Transverse colon (tissue), 4 donors: ENCODE measurements around the gene KLK4. TPM values are rescaled to one million over a fixed set of nuclear protein-coding genes. Genes with fewer than 3 reads are reported as not detected.

ENCODE experiments used
- DNase-seq: peaks from one replicate; pipeline ENCODE4 v3.0.0-alpha.2; 2019
- H3K27ac ChIP-seq, 4 donors: fragments of 200-600 bp; sonication (generic); 2 replicates each; pipeline ENCODE4 v1.5.1; 2016 to 2018; ENCODE audit warnings: inconsistent platforms in 4 of 4
- H3K27me3 ChIP-seq: fragments of 200-600 bp; sonication (generic); 2 replicates; pipeline ENCODE4 v1.5.1; 2017; ENCODE audit warnings: inconsistent platforms
- H3K36me3 ChIP-seq, 4 donors: fragments of 200-600 bp; sonication (generic); 2 replicates each; pipeline ENCODE4 v1.5.1; 2017 to 2019; ENCODE audit warnings: inconsistent platforms in 4 of 4
- H3K4me1 ChIP-seq, 4 donors: fragments of 200-600 bp; sonication (generic); 2 replicates each; pipeline ENCODE4 v1.5.1; 2017 to 2020; ENCODE audit warnings: inconsistent platforms in 4 of 4
- H3K4me3 ChIP-seq, 4 donors: fragments of 200-600 bp; sonication (generic); 1 replicate in 1 of 4; 2 replicates in 3 of 4; pipeline versions ENCODE4 v1.5.1 to v1.6.1; 2017 to 2019; ENCODE audit warnings: inconsistent platforms in 4 of 4
- H3K9me3 ChIP-seq, 2 donors: fragments of 200-600 bp; sonication (generic); 2 replicates each; pipeline ENCODE4 v1.5.1; 2017 to 2019; ENCODE audit warnings: inconsistent platforms in 2 of 2
- EP300 ChIP-seq: sonication (generic); formaldehyde crosslinking; IDR thresholded peaks from one replicate; pipeline ENCODE4 v1.6.1; 2017; ENCODE audit warnings: antibody characterized with exemption, low read depth
- POLR2A ChIP-seq: fragments of 450-650 bp; IDR thresholded peaks from one replicate; pipeline ENCODE4 v1.6.1; 2016; ENCODE audit warnings: antibody characterized with exemption, mild to moderate bottlenecking, moderate library complexity
- POLR2AphosphoS5 ChIP-seq, 3 donors: sonication (generic); formaldehyde crosslinking; IDR thresholded peaks; one replicate each; pipeline ENCODE4 v1.6.1; 2016; ENCODE audit warnings: antibody characterized with exemption in 3 of 3
- WGBS, 2 donors: methylation state at CpG; one replicate each; pipeline ENCODE4 v1.1.5; 2018; ENCODE audit warnings: low coverage in 1 of 2; 5-methylcytosine and 5-hydroxymethylcytosine counted together
- in situ Hi-C, 4 donors: fragments of 200-750 bp; cut with MboI; loops; one replicate each; pipeline versions ENCODE4 v1.15.0 to v1.15.1; 2017; ENCODE audit warnings: low sequenced_read_pairs in 3 of 4, low pct_ligation_motif_present in 1 of 4, low pct_unique_long_range_greater_than_20kb in 1 of 4
- intact Hi-C: fragments of 100-400 bp; cut with DNase I; formaldehyde crosslinking; loops from one replicate; pipeline ENCODE4 v1.15.1; 2023; ENCODE audit warnings: low total_unique reads
- total RNA-seq, 4 donors: library from RNA; depleted of rRNA; stranded (reverse); fragments of >200 nt; gene quantifications; one replicate each; pipeline ENCODE4 v1.1.0, GENCODE V29; 2016
- TF ChIP-seq, protein P1 (sequence below), 5 experiments: fragments of 200-600 bp in 3 of 5; fragments of 450-650 bp in 2 of 5; sonication (generic) in 3 of 5; IDR thresholded peaks; 1 replicate in 2 of 5; 2 replicates in 3 of 5; pipeline ENCODE4 v1.5.1; 2016 to 2017; ENCODE audit warnings: antibody characterized with exemption in 5 of 5, inconsistent platforms in 3 of 5, mild to moderate bottlenecking in 2 of 5, moderate library complexity in 1 of 5

The KLK4 gene
- total RNA-seq, 4 donors from 2014 or later: 3.0 TPM; not detected in 3

DNA sequence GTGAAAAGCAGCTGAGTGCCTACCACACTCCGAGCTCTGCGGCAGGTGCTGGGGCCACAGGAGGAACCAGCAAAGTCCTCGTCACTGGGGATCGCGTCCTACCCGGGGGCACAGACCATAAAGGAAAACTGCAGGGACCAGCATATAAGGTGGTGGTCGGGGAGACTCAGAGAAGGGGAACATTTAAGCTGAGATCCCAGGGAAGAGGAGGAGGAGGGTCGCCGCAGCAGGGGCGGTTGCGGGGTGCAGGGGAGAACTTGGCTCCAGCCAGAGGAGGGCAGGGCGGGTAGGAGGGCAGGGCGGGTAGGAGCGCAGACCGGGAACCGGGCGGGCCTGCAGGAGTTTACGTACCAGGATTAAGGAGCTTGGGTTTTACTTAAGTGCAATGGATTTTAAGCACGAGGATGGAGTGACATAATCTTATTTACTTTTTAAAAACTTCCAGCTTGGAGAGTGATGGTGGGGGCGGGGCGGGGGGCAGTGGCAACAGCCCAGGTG is 956 bp upstream of the KLK4 start:
- H3K27me3 ChIP-seq: peaks cover 85% of the 10 kb centered on the region
- in situ Hi-C loops (no loop called here), intact Hi-C loops (no loop called here)
- H3K36me3 ChIP-seq: no peaks in the 10 kb centered on the region
- H3K4me1 ChIP-seq: peaks cover 0 to 7% (median 4%) of the 10 kb centered on the region in 4 donors
- TF ChIP-seq EP300 (no peak), POLR2A (no peak), POLR2AphosphoS5 (IDR thresholded peaks at IDR 0.05) (no peak)
- TF ChIP-seq, protein P1, sequence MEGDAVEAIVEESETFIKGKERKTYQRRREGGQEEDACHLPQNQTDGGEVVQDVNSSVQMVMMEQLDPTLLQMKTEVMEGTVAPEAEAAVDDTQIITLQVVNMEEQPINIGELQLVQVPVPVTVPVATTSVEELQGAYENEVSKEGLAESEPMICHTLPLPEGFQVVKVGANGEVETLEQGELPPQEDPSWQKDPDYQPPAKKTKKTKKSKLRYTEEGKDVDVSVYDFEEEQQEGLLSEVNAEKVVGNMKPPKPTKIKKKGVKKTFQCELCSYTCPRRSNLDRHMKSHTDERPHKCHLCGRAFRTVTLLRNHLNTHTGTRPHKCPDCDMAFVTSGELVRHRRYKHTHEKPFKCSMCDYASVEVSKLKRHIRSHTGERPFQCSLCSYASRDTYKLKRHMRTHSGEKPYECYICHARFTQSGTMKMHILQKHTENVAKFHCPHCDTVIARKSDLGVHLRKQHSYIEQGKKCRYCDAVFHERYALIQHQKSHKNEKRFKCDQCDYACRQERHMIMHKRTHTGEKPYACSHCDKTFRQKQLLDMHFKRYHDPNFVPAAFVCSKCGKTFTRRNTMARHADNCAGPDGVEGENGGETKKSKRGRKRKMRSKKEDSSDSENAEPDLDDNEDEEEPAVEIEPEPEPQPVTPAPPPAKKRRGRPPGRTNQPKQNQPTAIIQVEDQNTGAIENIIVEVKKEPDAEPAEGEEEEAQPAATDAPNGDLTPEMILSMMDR (IDR thresholded peaks at IDR 0.05): no peak
- no peak overlapping the region for H3K27ac ChIP-seq
- DNase-seq: no peak
- H3K4me3 ChIP-seq: no peak overlapping the region
- 5 to 20% methylated on average over 4 to 21 of the region's 21 CpGs for WGBS, 2 donors
- no peaks in the 10 kb centered on the region for H3K9me3 ChIP-seq

DNA sequence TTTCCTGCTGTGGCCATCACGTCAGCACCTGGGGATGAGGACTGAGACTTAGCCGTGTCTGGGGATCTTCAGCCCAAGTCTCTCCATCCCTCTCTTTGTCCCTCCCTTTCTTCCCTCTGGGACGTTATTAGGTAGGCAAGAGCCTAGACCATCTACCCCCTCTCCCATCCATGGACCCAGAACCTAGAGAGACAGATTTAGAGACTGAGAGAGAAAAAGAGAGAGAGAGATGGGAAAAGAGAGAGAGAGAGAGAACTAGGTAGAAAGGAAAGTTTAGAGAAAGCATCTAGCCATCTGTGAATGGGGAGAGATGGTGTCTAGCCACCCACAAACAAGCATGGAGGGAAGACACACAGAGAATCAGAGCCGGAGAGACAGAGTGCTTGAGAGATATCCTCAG is 473 bp downstream of the KLK4 start:
- Histone ChIP-seq H3K27me3 (peaks cover 85% of the 10 kb centered on the region), H3K9me3 (no peaks in the 10 kb centered on the region), H3K4me1 (peaks cover 0 to 7% (median 4%) of the 10 kb centered on the region in 4 donors), H3K36me3 (no peaks in the 10 kb centered on the region), H3K27ac (no peak overlapping the region), H3K4me3 (no peak overlapping the region)
- TF ChIP-seq, protein P1 (IDR thresholded peaks at IDR 0.05): no peak
- TF ChIP-seq EP300 (no peak), POLR2A (no peak), POLR2AphosphoS5 (IDR thresholded peaks at IDR 0.05) (no peak)
- intact Hi-C loops: no loop called here
- 63 to 78% methylated on average over 1 to 4 of the region's 4 CpGs for WGBS, 2 donors
- no peak for DNase-seq
- in situ Hi-C loops: no loop called here

DNA sequence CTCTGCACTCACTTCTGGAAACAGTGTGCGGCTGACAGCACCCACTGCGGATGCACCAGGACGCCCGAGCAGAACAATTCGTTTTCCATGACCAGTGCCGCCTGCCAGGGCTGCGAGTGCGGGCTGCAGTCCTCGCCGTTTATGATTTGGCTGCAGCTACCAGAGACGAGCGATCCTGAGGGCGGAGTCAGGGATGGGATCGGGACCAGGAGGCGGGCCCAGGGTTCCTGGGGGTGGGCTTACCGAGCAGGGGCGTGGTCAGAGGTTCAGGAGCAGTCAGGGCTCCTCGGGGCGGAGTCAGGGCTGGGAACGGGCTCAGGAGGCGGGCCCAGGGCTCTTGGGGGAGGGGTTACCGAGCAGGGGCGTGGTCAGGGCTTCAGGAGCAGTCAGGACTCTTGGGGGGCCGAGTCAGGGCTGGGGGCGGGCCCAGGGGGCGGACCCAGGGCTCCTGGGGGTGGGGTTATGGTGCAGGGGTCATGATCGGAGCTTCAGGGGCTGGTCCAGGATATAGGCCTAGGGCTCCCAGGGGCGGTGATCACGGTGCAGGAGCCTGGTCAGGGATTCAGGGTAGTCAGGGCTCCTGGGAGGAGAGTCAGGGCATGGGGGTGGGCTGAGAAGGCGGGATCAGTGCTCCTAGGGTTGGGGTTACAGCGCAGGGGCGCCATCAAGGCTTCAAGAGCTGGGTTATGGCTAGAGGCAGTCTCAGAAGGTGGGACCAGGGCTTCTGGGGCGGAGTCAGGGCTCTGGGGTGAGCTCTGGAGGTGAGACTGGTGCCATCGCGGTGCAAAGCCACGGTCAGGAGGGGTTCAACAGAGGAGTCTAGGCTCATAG is 1.7 kb downstream of the KLK4 start:
- peaks cover 72% of the 10 kb centered on the region for H3K27me3 ChIP-seq
- peak overlapping the region in 2 of 4 donors; percentile 23 to 32 for H3K4me3 ChIP-seq
- in situ Hi-C loops (no loop called here), intact Hi-C loops (no loop called here)
- no peaks in the 10 kb centered on the region for H3K9me3 ChIP-seq
- TF ChIP-seq EP300: no peak
- TF ChIP-seq POLR2A: peak; percentile 33
- TF ChIP-seq, protein P1 (IDR thresholded peaks at IDR 0.05): no peak
- TF ChIP-seq POLR2AphosphoS5 (IDR thresholded peaks at IDR 0.05): peak in 2 of 3 donors; percentile 21 to 31
- WGBS, 2 donors: 8% methylated on average over 34 of the region's 36 CpGs; no CpG with 5 or more reads in 1 of the 2 donors
- DNase-seq: peak; percentile 84
- H3K4me1 ChIP-seq: peaks cover 0 to 7% (median 4%) of the 10 kb centered on the region in 4 donors
- no peaks in the 10 kb centered on the region for H3K36me3 ChIP-seq
- H3K27ac ChIP-seq: no peak overlapping the region

DNA sequence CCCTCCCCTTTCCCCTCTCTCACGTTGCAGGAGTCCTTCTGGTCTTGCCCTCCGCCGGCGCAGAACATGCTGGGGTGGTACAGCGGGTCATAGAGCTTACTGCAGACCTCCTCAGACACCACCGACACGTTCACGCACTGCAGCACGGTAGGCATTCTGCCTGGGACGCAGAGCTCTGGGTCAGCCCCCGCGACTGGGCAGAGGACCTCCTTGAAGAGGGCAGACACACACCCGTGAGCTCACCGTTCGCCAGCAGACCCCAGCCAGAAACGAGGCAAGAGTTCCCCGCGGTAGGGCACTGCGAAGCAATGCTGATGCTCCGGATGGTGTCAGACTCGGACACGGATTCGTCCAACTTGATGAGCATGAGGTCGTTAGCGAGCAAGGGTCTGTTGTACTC is 2.9 kb downstream of the KLK4 start:
- Histone ChIP-seq H3K4me1 (peaks cover 0 to 7% (median 4%) of the 10 kb centered on the region in 4 donors), H3K4me3 (peak overlapping the region in 2 of 4 donors; percentile 23 to 32), H3K27me3 (peaks cover 71% of the 10 kb centered on the region), H3K36me3 (no peaks in the 10 kb centered on the region), H3K9me3 (no peaks in the 10 kb centered on the region), H3K27ac (no peak overlapping the region)
- in situ Hi-C loops: no loop called here
- intact Hi-C loops: no loop called here
- 67 to 82% methylated on average over 6 to 21 of the region's 25 CpGs for WGBS, 2 donors
- DNase-seq: no peak
- TF ChIP-seq POLR2AphosphoS5 (IDR thresholded peaks at IDR 0.05) (no peak), EP300 (no peak), POLR2A (no peak)
- TF ChIP-seq, protein P1 (IDR thresholded peaks at IDR 0.05): no peak
